WTC11 (cell line): ENCODE measurements around the gene BRICD5. TPM values are rescaled to one million over a fixed set of nuclear protein-coding genes. Genes with fewer than 3 reads are reported as not detected.

ENCODE experiments used
- CREM ChIP-seq: sonication (generic); formaldehyde crosslinking; IDR thresholded peaks from 2 replicates; pipeline ENCODE4 v1.8.1; 2022; ENCODE audit warnings: mild to moderate bottlenecking, missing genetic modification reagents, moderate library complexity
- ETV6 ChIP-seq: sonication (generic); formaldehyde crosslinking; IDR thresholded peaks from 2 replicates; pipeline ENCODE4 v1.8.1; 2022; ENCODE audit warnings: mild to moderate bottlenecking, missing genetic modification reagents
- GABPB1 ChIP-seq: sonication (generic); formaldehyde crosslinking; IDR thresholded peaks from 2 replicates; pipeline ENCODE4 v1.8.1; 2023; ENCODE audit warnings: mild to moderate bottlenecking, missing genetic modification reagents
- NFYB ChIP-seq: sonication (generic); formaldehyde crosslinking; conservative IDR thresholded peaks from 2 replicates; pipeline ENCODE4 v1.8.0; 2022; ENCODE audit warnings: low read depth, missing genetic modification reagents
- SP1 ChIP-seq: sonication (generic); formaldehyde crosslinking; conservative IDR thresholded peaks from 2 replicates; pipeline ENCODE4 v1.8.1; 2022; ENCODE audit warnings: missing genetic modification reagents
- ZBTB21 ChIP-seq: sonication (generic); formaldehyde crosslinking; IDR thresholded peaks from 2 replicates; pipeline ENCODE4 v1.8.1; 2023; ENCODE audit warnings: mild to moderate bottlenecking, missing genetic modification reagents, borderline replicate concordance
- ZNF219 ChIP-seq: sonication (generic); formaldehyde crosslinking; IDR thresholded peaks from 2 replicates; pipeline ENCODE4 v1.8.0; 2023; ENCODE audit warnings: missing genetic modification reagents, mild to moderate bottlenecking, borderline replicate concordance
- total RNA-seq: library from RNA; stranded (reverse); gene quantifications from 3 replicates; pipeline ENCODE4 v1.2.3, GENCODE V29; 2021
- TF ChIP-seq, protein P1 (sequence below): fragments of 250-450 bp; sonication (Bioruptor Pico); IDR thresholded peaks from 2 replicates; pipeline ENCODE4 v1.9.0; 2021; ENCODE audit warnings: mild to moderate bottlenecking
- TF ChIP-seq, protein P2 (sequence below): sonication (generic); formaldehyde crosslinking; IDR thresholded peaks from 2 replicates; pipeline ENCODE4 v1.8.1; 2023; ENCODE audit warnings: mild to moderate bottlenecking, missing genetic modification reagents, borderline replicate concordance
- TF ChIP-seq, protein P3 (sequence below): sonication (generic); formaldehyde crosslinking; IDR thresholded peaks from 2 replicates; pipeline ENCODE4 v1.8.1; 2023; ENCODE audit warnings: mild to moderate bottlenecking, moderate library complexity, missing genetic modification reagents
- TF ChIP-seq, protein P4 (sequence below): sonication (generic); formaldehyde crosslinking; IDR thresholded peaks from 2 replicates; pipeline ENCODE4 v1.8.1; 2022; ENCODE audit warnings: missing genetic modification reagents, borderline replicate concordance
- TF ChIP-seq, protein P5 (sequence below): sonication (generic); formaldehyde crosslinking; IDR thresholded peaks from 2 replicates; pipeline ENCODE4 v1.8.0; 2023; ENCODE audit warnings: missing genetic modification reagents, mild to moderate bottlenecking, borderline replicate concordance
- TF ChIP-seq, protein P6 (sequence below): sonication (generic); formaldehyde crosslinking; IDR thresholded peaks from 2 replicates; pipeline ENCODE4 v1.8.0; 2022; ENCODE audit warnings: mild to moderate bottlenecking, missing genetic modification reagents
- TF ChIP-seq, protein P7 (sequence below): sonication (generic); formaldehyde crosslinking; IDR thresholded peaks from 2 replicates; pipeline ENCODE4 v1.8.1; 2023; ENCODE audit warnings: mild to moderate bottlenecking, missing genetic modification reagents, moderate library complexity

The BRICD5 gene
- total RNA-seq, 1 experiment from 2014 or later, result 13.6 TPM

DNA sequence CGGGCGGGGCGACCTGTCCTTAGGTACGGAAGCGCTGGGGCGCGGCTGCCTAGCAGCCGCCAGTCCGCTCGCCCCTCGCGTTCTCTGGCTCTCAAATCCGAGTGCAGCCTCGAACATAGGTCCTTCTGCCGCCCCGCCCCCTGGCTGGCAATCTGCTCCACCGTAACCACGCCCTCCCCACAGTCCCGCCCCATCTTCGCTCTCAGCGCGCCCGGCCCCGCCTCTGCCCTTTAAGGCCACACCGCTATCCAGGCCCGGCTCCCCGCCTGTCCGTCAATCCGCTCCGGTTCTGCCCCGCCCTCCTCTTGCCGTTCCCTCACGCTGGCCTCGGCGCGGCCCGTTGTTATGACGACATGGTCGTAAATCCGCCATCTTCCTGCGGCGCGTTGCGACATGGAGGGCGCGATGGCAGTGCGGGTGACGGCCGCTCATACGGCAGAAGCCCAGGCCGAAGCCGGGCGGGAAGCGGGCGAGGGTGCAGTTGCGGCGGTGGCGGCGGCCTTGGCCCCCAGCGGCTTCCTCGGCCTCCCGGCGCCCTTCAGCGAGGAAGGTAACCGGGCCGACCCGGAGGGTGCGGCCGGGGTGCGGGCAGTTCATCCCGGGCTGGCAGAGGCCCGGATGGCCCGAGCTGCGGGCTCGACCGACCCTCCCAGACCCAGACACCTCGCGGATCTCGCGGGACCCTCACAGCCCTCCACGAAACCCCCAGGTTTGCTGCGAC is 12.7 kb upstream of the BRICD5 start, which contains the start of gene E4F1 (continued):
- TF ChIP-seq, protein P1, sequence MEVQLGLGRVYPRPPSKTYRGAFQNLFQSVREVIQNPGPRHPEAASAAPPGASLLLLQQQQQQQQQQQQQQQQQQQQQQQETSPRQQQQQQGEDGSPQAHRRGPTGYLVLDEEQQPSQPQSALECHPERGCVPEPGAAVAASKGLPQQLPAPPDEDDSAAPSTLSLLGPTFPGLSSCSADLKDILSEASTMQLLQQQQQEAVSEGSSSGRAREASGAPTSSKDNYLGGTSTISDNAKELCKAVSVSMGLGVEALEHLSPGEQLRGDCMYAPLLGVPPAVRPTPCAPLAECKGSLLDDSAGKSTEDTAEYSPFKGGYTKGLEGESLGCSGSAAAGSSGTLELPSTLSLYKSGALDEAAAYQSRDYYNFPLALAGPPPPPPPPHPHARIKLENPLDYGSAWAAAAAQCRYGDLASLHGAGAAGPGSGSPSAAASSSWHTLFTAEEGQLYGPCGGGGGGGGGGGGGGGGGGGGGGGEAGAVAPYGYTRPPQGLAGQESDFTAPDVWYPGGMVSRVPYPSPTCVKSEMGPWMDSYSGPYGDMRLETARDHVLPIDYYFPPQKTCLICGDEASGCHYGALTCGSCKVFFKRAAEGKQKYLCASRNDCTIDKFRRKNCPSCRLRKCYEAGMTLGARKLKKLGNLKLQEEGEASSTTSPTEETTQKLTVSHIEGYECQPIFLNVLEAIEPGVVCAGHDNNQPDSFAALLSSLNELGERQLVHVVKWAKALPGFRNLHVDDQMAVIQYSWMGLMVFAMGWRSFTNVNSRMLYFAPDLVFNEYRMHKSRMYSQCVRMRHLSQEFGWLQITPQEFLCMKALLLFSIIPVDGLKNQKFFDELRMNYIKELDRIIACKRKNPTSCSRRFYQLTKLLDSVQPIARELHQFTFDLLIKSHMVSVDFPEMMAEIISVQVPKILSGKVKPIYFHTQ (CRISPR knock-in tag), result no peak
- TF ChIP-seq, protein P2, sequence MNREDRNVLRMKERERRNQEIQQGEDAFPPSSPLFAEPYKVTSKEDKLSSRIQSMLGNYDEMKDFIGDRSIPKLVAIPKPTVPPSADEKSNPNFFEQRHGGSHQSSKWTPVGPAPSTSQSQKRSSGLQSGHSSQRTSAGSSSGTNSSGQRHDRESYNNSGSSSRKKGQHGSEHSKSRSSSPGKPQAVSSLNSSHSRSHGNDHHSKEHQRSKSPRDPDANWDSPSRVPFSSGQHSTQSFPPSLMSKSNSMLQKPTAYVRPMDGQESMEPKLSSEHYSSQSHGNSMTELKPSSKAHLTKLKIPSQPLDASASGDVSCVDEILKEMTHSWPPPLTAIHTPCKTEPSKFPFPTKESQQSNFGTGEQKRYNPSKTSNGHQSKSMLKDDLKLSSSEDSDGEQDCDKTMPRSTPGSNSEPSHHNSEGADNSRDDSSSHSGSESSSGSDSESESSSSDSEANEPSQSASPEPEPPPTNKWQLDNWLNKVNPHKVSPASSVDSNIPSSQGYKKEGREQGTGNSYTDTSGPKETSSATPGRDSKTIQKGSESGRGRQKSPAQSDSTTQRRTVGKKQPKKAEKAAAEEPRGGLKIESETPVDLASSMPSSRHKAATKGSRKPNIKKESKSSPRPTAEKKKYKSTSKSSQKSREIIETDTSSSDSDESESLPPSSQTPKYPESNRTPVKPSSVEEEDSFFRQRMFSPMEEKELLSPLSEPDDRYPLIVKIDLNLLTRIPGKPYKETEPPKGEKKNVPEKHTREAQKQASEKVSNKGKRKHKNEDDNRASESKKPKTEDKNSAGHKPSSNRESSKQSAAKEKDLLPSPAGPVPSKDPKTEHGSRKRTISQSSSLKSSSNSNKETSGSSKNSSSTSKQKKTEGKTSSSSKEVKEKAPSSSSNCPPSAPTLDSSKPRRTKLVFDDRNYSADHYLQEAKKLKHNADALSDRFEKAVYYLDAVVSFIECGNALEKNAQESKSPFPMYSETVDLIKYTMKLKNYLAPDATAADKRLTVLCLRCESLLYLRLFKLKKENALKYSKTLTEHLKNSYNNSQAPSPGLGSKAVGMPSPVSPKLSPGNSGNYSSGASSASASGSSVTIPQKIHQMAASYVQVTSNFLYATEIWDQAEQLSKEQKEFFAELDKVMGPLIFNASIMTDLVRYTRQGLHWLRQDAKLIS (CRISPR knock-in tag), result no peak; the same call in 1 of the 2 replicates
- TF ChIP-seq NFYB (CRISPR knock-in tag), result 0 out of 2 replicates have a peak, but pooled peaks have one; percentile 7
- TF ChIP-seq, protein P3, sequence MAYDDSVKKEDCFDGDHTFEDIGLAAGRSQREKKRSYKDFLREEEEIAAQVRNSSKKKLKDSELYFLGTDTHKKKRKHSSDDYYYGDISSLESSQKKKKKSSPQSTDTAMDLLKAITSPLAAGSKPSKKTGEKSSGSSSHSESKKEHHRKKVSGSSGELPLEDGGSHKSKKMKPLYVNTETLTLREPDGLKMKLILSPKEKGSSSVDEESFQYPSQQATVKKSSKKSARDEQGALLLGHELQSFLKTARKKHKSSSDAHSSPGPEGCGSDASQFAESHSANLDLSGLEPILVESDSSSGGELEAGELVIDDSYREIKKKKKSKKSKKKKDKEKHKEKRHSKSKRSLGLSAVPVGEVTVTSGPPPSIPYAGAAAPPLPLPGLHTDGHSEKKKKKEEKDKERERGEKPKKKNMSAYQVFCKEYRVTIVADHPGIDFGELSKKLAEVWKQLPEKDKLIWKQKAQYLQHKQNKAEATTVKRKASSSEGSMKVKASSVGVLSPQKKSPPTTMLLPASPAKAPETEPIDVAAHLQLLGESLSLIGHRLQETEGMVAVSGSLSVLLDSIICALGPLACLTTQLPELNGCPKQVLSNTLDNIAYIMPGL (CRISPR knock-in tag), result peak; percentile 82
- TF ChIP-seq, protein P4, sequence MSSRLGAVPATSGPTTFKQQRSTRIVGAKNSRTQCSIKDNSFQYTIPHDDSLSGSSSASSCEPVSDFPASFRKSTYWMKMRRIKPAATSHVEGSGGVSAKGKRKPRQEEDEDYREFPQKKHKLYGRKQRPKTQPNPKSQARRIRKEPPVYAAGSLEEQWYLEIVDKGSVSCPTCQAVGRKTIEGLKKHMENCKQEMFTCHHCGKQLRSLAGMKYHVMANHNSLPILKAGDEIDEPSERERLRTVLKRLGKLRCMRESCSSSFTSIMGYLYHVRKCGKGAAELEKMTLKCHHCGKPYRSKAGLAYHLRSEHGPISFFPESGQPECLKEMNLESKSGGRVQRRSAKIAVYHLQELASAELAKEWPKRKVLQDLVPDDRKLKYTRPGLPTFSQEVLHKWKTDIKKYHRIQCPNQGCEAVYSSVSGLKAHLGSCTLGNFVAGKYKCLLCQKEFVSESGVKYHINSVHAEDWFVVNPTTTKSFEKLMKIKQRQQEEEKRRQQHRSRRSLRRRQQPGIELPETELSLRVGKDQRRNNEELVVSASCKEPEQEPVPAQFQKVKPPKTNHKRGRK (CRISPR knock-in tag), result no peak
- TF ChIP-seq GABPB1 (CRISPR knock-in tag), result peak; percentile 85
- no peak for TF ChIP-seq ZNF219 (CRISPR knock-in tag)
- peak; percentile 81; the same call in 1 of the 2 replicates for TF ChIP-seq ZBTB21
- TF ChIP-seq CREM (CRISPR knock-in tag), result peak; percentile 97
- TF ChIP-seq, protein P5, sequence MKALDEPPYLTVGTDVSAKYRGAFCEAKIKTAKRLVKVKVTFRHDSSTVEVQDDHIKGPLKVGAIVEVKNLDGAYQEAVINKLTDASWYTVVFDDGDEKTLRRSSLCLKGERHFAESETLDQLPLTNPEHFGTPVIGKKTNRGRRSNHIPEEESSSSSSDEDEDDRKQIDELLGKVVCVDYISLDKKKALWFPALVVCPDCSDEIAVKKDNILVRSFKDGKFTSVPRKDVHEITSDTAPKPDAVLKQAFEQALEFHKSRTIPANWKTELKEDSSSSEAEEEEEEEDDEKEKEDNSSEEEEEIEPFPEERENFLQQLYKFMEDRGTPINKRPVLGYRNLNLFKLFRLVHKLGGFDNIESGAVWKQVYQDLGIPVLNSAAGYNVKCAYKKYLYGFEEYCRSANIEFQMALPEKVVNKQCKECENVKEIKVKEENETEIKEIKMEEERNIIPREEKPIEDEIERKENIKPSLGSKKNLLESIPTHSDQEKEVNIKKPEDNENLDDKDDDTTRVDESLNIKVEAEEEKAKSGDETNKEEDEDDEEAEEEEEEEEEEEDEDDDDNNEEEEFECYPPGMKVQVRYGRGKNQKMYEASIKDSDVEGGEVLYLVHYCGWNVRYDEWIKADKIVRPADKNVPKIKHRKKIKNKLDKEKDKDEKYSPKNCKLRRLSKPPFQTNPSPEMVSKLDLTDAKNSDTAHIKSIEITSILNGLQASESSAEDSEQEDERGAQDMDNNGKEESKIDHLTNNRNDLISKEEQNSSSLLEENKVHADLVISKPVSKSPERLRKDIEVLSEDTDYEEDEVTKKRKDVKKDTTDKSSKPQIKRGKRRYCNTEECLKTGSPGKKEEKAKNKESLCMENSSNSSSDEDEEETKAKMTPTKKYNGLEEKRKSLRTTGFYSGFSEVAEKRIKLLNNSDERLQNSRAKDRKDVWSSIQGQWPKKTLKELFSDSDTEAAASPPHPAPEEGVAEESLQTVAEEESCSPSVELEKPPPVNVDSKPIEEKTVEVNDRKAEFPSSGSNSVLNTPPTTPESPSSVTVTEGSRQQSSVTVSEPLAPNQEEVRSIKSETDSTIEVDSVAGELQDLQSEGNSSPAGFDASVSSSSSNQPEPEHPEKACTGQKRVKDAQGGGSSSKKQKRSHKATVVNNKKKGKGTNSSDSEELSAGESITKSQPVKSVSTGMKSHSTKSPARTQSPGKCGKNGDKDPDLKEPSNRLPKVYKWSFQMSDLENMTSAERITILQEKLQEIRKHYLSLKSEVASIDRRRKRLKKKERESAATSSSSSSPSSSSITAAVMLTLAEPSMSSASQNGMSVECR (CRISPR knock-in tag), result peak; percentile 60; the same call in 1 of the 2 replicates
- peak; percentile 89 for TF ChIP-seq ETV6 (CRISPR knock-in tag)
- peak; percentile 83 for TF ChIP-seq SP1 (CRISPR knock-in tag)
- TF ChIP-seq, protein P6, sequence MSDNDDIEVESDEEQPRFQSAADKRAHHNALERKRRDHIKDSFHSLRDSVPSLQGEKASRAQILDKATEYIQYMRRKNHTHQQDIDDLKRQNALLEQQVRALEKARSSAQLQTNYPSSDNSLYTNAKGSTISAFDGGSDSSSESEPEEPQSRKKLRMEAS (CRISPR knock-in tag), result peak; percentile 89
- TF ChIP-seq, protein P7, sequence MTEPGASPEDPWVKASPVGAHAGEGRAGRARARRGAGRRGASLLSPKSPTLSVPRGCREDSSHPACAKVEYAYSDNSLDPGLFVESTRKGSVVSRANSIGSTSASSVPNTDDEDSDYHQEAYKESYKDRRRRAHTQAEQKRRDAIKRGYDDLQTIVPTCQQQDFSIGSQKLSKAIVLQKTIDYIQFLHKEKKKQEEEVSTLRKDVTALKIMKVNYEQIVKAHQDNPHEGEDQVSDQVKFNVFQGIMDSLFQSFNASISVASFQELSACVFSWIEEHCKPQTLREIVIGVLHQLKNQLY (CRISPR knock-in tag), result 0 out of 2 replicates have a peak, but pooled peaks have one; percentile 10
